Breast epithelium (tissue), 3 donors: ENCODE measurements around the gene BID.

ENCODE experiments used
- CTCF ChIP-seq, 3 donors: fragments of 450-650 bp; IDR thresholded peaks; one replicate each; pipeline ENCODE4 v1.5.1; 2016 to 2017; ENCODE audit warnings: antibody characterized with exemption in 3 of 3, mild to moderate bottlenecking in 3 of 3, moderate library complexity in 3 of 3
- POLR2AphosphoS5 ChIP-seq, 3 donors: sonication (generic); formaldehyde crosslinking; IDR thresholded peaks; one replicate each; pipeline ENCODE4 v1.6.1; 2017; ENCODE audit warnings: antibody characterized with exemption in 3 of 3

- no peak for TF ChIP-seq POLR2AphosphoS5 (IDR thresholded peaks at IDR 0.05)
- no peak for TF ChIP-seq CTCF (IDR thresholded peaks at IDR 0.05)
These were observed 49.0 kb upstream of the BID start for GRCh38 chr22:17823226-17823625.
